Measurements from ENCODE around the gene MYLK2. TPM values are rescaled to one million over a fixed set of nuclear protein-coding genes. Genes with fewer than 3 reads are reported as not detected.

MYLK2 gene
- total RNA-seq, 1 donor from 2014 or later, result 0.49 TPM

- DNase-seq (ENCODE audit: low spot score in 2 of 2, unreplicated experiment in 2 of 2), result no peak
- H3K27me3 Mint-ChIP-seq (ENCODE audit: low read depth), result no peaks in the 10 kb centered on the region
- peaks cover 35% of the 10 kb centered on the region for H3K36me3 Mint-ChIP-seq
- TF ChIP-seq, protein P1, sequence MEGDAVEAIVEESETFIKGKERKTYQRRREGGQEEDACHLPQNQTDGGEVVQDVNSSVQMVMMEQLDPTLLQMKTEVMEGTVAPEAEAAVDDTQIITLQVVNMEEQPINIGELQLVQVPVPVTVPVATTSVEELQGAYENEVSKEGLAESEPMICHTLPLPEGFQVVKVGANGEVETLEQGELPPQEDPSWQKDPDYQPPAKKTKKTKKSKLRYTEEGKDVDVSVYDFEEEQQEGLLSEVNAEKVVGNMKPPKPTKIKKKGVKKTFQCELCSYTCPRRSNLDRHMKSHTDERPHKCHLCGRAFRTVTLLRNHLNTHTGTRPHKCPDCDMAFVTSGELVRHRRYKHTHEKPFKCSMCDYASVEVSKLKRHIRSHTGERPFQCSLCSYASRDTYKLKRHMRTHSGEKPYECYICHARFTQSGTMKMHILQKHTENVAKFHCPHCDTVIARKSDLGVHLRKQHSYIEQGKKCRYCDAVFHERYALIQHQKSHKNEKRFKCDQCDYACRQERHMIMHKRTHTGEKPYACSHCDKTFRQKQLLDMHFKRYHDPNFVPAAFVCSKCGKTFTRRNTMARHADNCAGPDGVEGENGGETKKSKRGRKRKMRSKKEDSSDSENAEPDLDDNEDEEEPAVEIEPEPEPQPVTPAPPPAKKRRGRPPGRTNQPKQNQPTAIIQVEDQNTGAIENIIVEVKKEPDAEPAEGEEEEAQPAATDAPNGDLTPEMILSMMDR (IDR thresholded peaks at IDR 0.05; ENCODE audit: unreplicated experiment), result no peak
- no peaks in the 10 kb centered on the region for H3K9me3 Mint-ChIP-seq
- peaks cover 4% of the 10 kb centered on the region for H3K4me1 Mint-ChIP-seq
- no peak overlapping the region for H3K27ac Mint-ChIP-seq
- H3K4me3 Mint-ChIP-seq, result no peak overlapping the region
Observed at GRCh38 chr20:31797364-31797763, 21.8 kb upstream of the MYLK2 start.

DNA sequence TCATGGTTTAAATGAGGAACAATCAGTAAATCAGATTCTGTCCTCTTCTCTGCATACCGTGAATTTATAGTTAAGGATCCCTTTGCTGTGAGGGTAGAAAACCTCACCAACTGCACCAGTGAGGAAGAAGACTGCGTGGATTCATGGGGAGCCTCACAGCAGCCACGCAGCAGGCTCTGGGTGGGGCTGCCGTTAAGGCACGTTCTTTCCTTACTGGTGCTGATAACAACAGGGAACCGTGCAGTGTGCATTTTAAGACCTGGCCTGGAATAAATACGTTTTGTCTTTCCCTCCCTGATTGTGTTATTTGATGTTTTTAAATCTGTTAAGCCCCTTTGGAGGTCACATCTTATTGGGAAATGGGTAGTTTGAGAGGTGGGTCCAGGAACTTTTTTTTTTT, 17.6 kb upstream of the MYLK2 start:
- Mint-ChIP-seq H3K27me3 (ENCODE audit: low read depth) (no peaks in the 10 kb centered on the region), H3K4me3 (no peak overlapping the region), H3K4me1 (peaks cover 3% of the 10 kb centered on the region), H3K36me3 (peaks cover 34% of the 10 kb centered on the region), H3K27ac (no peak overlapping the region), H3K9me3 (no peaks in the 10 kb centered on the region)
- TF ChIP-seq, protein P1 (IDR thresholded peaks at IDR 0.05; ENCODE audit: unreplicated experiment), result no peak
- DNase-seq (ENCODE audit: low spot score in 2 of 2, unreplicated experiment in 2 of 2), result no peak

DNA sequence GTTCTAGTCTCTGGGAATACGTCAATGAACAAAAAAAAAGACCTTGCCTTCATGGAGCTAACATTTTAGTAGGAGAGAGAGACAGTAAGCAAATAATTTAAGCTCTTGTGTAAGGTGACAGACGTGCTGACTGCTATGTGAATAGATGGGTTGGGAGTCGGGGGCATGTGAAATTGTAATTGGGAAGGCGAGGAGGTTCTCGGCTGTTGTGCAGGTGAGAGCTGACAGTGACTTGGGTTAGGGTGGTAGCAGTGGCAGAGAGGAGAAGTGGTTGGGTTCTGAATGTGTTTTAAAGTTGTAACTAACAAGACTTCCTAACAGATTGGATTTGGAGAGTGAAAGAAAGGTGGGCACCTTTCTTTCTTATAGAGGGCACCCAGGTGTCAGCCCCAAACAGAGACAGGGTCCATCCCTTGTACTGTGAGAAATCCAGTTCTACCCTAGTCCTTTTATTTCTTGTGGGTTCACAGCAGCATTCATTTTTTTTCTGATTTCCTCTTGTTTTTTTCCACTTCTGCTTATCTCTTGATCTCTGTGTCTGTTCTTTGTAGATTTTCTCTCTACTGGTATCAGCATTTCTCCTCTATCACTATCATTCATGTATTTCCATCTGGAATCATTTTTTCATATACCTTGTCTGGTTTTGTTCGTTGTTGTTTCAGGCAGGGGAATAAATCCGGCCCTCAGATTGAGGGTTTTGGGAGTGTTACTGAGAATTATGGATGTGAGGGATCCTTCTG, 15.4 kb upstream of the MYLK2 start:
- TF ChIP-seq, protein P1 (IDR thresholded peaks at IDR 0.05; ENCODE audit: unreplicated experiment), result no peak
- H3K27ac Mint-ChIP-seq, result no peak overlapping the region
- no peaks in the 10 kb centered on the region for H3K27me3 Mint-ChIP-seq (ENCODE audit: low read depth)
- H3K9me3 Mint-ChIP-seq, result no peaks in the 10 kb centered on the region
- DNase-seq (ENCODE audit: low spot score in 2 of 2, unreplicated experiment in 2 of 2), result no peak
- peaks cover 3% of the 10 kb centered on the region for H3K4me1 Mint-ChIP-seq
- H3K4me3 Mint-ChIP-seq, result no peak overlapping the region
- H3K36me3 Mint-ChIP-seq, result peaks cover 23% of the 10 kb centered on the region

DNA sequence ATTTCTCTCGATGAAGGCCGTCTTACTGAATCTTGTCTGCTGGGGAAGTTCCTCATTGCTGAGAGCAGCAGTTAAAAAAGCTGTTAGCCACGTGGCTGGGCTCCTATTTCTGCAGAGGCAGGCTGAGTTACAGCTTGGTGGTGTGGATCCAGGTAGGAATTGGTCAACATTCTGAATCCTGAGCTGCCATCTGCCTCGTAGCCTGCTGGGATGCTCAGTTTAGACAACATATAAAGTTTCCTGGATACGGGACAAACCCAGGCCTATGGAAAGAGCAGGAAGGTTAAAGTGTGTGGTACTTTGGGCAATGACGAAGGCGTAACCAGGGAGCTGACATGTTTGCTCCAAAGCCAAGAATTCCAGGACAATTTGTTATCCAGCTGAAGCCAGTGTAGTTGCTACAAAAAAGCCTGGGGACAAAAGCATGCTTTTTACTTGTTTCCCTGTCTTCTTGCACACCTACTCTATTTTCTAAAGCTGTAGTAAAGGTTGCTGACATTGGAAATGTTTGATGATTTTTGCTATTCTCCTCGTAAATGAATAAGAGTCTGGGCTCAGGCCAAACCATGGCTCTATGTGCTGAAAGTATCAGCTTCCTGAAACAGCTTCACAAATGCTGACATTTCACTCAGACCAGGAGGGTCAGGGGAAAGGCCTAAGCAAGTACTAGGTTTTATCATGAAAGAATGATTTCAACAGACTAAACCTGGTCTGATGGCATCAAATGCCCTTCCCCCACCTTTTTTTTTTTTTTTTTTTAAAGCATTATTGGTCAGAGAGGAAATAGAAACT, 12.4 kb upstream of the MYLK2 start:
- H3K27me3 Mint-ChIP-seq (ENCODE audit: low read depth), result no peaks in the 10 kb centered on the region
- H3K4me1 Mint-ChIP-seq, result peaks cover 3% of the 10 kb centered on the region
- H3K9me3 Mint-ChIP-seq, result no peaks in the 10 kb centered on the region
- peaks cover 10% of the 10 kb centered on the region for H3K36me3 Mint-ChIP-seq
- H3K27ac Mint-ChIP-seq, result no peak overlapping the region
- DNase-seq (ENCODE audit: low spot score in 2 of 2, unreplicated experiment in 2 of 2), result no peak
- TF ChIP-seq, protein P1 (IDR thresholded peaks at IDR 0.05; ENCODE audit: unreplicated experiment), result no peak
- no peak overlapping the region for H3K4me3 Mint-ChIP-seq

DNA sequence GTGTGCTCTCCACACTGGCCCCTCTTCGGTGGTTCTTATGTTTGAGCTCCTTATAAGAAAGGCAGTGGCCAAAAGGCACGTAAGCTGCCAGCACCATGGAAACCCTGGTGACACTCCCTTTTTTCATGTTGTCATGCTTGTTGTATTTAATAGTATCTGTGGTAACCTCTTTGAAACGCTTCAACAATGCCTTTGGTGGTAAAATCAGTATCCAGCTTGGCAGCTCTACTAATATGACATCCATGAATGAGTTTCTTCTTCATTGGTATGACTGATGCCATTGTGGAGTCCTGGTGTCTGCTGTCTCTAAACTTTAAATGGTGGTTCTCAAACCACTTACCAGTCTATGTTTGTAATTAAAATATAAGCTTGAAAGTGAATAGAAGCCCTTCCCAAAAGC, 10.7 kb upstream of the MYLK2 start:
- H3K27me3 Mint-ChIP-seq (ENCODE audit: low read depth), result no peaks in the 10 kb centered on the region
- no peaks in the 10 kb centered on the region for H3K9me3 Mint-ChIP-seq
- H3K27ac Mint-ChIP-seq, result no peak overlapping the region
- TF ChIP-seq, protein P1 (IDR thresholded peaks at IDR 0.05; ENCODE audit: unreplicated experiment), result no peak
- peaks cover 2% of the 10 kb centered on the region for H3K36me3 Mint-ChIP-seq
- no peak overlapping the region for H3K4me3 Mint-ChIP-seq
- DNase-seq (ENCODE audit: low spot score in 2 of 2, unreplicated experiment in 2 of 2), result no peak
- peaks cover 7% of the 10 kb centered on the region for H3K4me1 Mint-ChIP-seq

All from mesothelial cell of epicardium (in vitro differentiated cells).